IMR-90 (cell line): ENCODE results near the gene ZC3H12D. TPM values are rescaled to one million over a fixed set of nuclear protein-coding genes. Genes with fewer than 3 reads are reported as not detected.

Source experiments
- ATAC-seq: fragments of 200-7000 bp; cut with Tn5 transposase; 2 replicates; pipeline ENCODE4 v1.9.1; 2020; ENCODE audit warnings: low read depth, mild to moderate bottlenecking, moderate library complexity
- BruUV-seq: library from RNA; stranded (reverse); fragments of 400-500 nt; replicated peaks from 2 replicates; lab custom pipeline; 2021; lab: Mats Ljungman, UMichigan
- CTCF ChIA-PET: fragments of 300-600 bp; formaldehyde crosslinking; extraction: SDS; loops from one replicate; lab custom pipeline; 2021; ENCODE audit warnings: antibody characterized with exemption; lab: Yijun Ruan, JAX
- POLR2A ChIA-PET: fragments of 300-600 bp; sonication (Branson Sonifier 250); formaldehyde crosslinking; loops from one replicate; lab custom pipeline; 2022; ENCODE audit warnings: antibody characterized with exemption; ENCODE audit not compliant: unreplicated experiment; lab: Charles Lee
- DNase-seq: peaks from one replicate; pipeline ENCODE4 v3.0.0; 2013
- H2AFZ ChIP-seq: replicated peaks from 2 replicates; pipeline ENCODE3; 2013; ENCODE audit warnings: low read length, mild to moderate bottlenecking; ENCODE audit not compliant: poor library complexity
- H2AK5ac ChIP-seq: 2 replicates; pipeline ENCODE4 v1.6.1; 2013; ENCODE audit warnings: low read depth, low read length, inconsistent platforms
- H2AK9ac ChIP-seq: replicated peaks from 2 replicates; pipeline ENCODE3; 2013; ENCODE audit warnings: mild to moderate bottlenecking, low read depth, low read length, moderate library complexity; ENCODE audit not compliant: poor library complexity
- H2BK120ac ChIP-seq: 2 replicates; pipeline ENCODE4 v1.6.1; 2013; ENCODE audit warnings: low read depth, low read length, inconsistent platforms
- H2BK15ac ChIP-seq: 3 replicates; pipeline ENCODE4 v1.6.1; 2013; ENCODE audit warnings: low read depth, low read length, inconsistent platforms
- H2BK20ac ChIP-seq: 2 replicates; pipeline ENCODE4 v1.6.1; 2013; ENCODE audit warnings: low read depth, mild to moderate bottlenecking, inconsistent platforms, low read length, moderate library complexity
- H2BK5ac ChIP-seq: 2 replicates; pipeline ENCODE4 v1.6.1; 2013; ENCODE audit warnings: mild to moderate bottlenecking, low read depth, low read length, inconsistent platforms; ENCODE audit not compliant: poor library complexity, severe bottlenecking
- H3K14ac ChIP-seq: replicated peaks from 2 replicates; pipeline ENCODE4 v1.6.1; 2013; ENCODE audit warnings: low read depth, low read length, inconsistent platforms
- H3K18ac ChIP-seq: 2 replicates; pipeline ENCODE4 v1.6.1; 2013; ENCODE audit warnings: low read depth, low read length, control low read depth
- H3K23ac ChIP-seq: 2 replicates; pipeline ENCODE4 v1.6.1; 2013; ENCODE audit warnings: low read depth, low read length, inconsistent platforms
- H3K27ac ChIP-seq: 2 replicates; pipeline ENCODE4 v1.5.1; 2013; ENCODE audit warnings: mild to moderate bottlenecking, control low read depth, low read length; ENCODE audit not compliant: insufficient read depth
- H3K27me3 ChIP-seq: 2 replicates; pipeline ENCODE4 v1.6.1; 2013; ENCODE audit warnings: low read length; ENCODE audit not compliant: control insufficient read depth, insufficient read depth
- H3K36me3 ChIP-seq: 2 replicates; pipeline ENCODE4 v1.6.1; 2013; ENCODE audit warnings: low read length, mixed read lengths; ENCODE audit not compliant: control insufficient read depth, insufficient read depth
- H3K4ac ChIP-seq: 2 replicates; pipeline ENCODE4 v1.6.1; 2013; ENCODE audit warnings: low read depth, low read length, inconsistent platforms
- H3K4me1 ChIP-seq: 2 replicates; pipeline ENCODE4 v1.6.1; 2013; ENCODE audit warnings: low read length, mixed read lengths; ENCODE audit not compliant: control insufficient read depth, insufficient read depth
- H3K4me2 ChIP-seq: 2 replicates; pipeline ENCODE4 v1.6.1; 2013; ENCODE audit warnings: low read depth, mild to moderate bottlenecking, control low read depth, low read length, moderate library complexity
- H3K4me3 ChIP-seq: 2 replicates; pipeline ENCODE4 v1.5.1; 2013; ENCODE audit warnings: low read depth, mild to moderate bottlenecking, control low read depth, low read length, moderate library complexity; ENCODE audit not compliant: insufficient read depth
- H3K56ac ChIP-seq: 2 replicates; pipeline ENCODE4 v1.6.1; 2013; ENCODE audit warnings: low read length, inconsistent platforms; ENCODE audit not compliant: insufficient read depth; ENCODE audit errors: extremely low read depth
- H3K79me1 ChIP-seq, 2 experiments: 2 replicates each; pipeline ENCODE4 v1.6.1; 2013; ENCODE audit warnings: low read length in 2 of 2, inconsistent platforms in 1 of 2, low read depth in 1 of 2
- H3K9ac ChIP-seq: 2 replicates; pipeline ENCODE4 v1.6.1; 2013; ENCODE audit warnings: low read depth, low read length, control low read depth
- H3K9me1 ChIP-seq: 2 replicates; pipeline ENCODE4 v1.6.1; 2013; ENCODE audit warnings: low read length, inconsistent platforms; ENCODE audit not compliant: insufficient read depth
- H3K9me3 ChIP-seq: 2 replicates; pipeline ENCODE4 v1.6.1; 2013; ENCODE audit warnings: low read length; ENCODE audit not compliant: control insufficient read depth, insufficient read depth
- H4K20me1 ChIP-seq: 2 replicates; pipeline ENCODE4 v1.6.1; 2013; ENCODE audit warnings: low read length, inconsistent platforms; ENCODE audit not compliant: insufficient read depth
- H4K5ac ChIP-seq: 2 replicates; pipeline ENCODE4 v1.6.1; 2013; ENCODE audit warnings: mild to moderate bottlenecking, low read depth, low read length, control low read depth
- H4K8ac ChIP-seq, 2 experiments: 2 replicates each; pipeline ENCODE4 v1.6.1; 2013; ENCODE audit warnings: low read depth in 2 of 2, low read length in 2 of 2, control low read depth in 1 of 2, inconsistent platforms in 1 of 2
- H4K91ac ChIP-seq: 2 replicates; pipeline ENCODE4 v1.6.1; 2013; ENCODE audit warnings: low read depth, low read length, inconsistent platforms; ENCODE audit not compliant: insufficient read depth
- BHLHE40 ChIP-seq: fragments of 150-350 bp; IDR thresholded peaks from 2 replicates; pipeline ENCODE4 v1.6.1; 2016; ENCODE audit warnings: mild to moderate bottlenecking, low read depth, low read length
- CEBPB ChIP-seq: IDR thresholded peaks from 2 replicates; pipeline ENCODE4 v1.6.1; 2012; ENCODE audit warnings: low read depth, low read length, improper control_type of control experiment
- CHD1 ChIP-seq: IDR thresholded peaks from 2 replicates; pipeline ENCODE4 v1.6.1; 2012; ENCODE audit warnings: low read depth, low read length, improper control_type of control experiment
- ELK1 ChIP-seq: fragments of 150-350 bp; IDR thresholded peaks from 2 replicates; pipeline ENCODE4 v1.6.1; 2016; ENCODE audit warnings: low read depth, mild to moderate bottlenecking, low read length, moderate library complexity, borderline replicate concordance
- FOS ChIP-seq: fragments of 150-350 bp; IDR thresholded peaks from 2 replicates; pipeline ENCODE4 v1.6.1; 2016; ENCODE audit warnings: low read depth, low read length
- MAFK ChIP-seq: IDR thresholded peaks from 2 replicates; pipeline ENCODE4 v1.6.1; 2012; ENCODE audit warnings: low read depth, low read length, improper control_type of control experiment
- MAZ ChIP-seq: IDR thresholded peaks from 2 replicates; pipeline ENCODE4 v1.6.1; 2012; ENCODE audit warnings: low read depth, mild to moderate bottlenecking, low read length, improper control_type of control experiment, moderate library complexity, borderline replicate concordance
- MXI1 ChIP-seq: IDR thresholded peaks from 2 replicates; pipeline ENCODE4 v1.6.1; 2012; ENCODE audit warnings: low read depth, mild to moderate bottlenecking, low read length, moderate library complexity, borderline replicate concordance
- NFE2L2 ChIP-seq: fragments of 150-350 bp; IDR thresholded peaks from 2 replicates; pipeline ENCODE4 v1.6.1; 2016; ENCODE audit warnings: low read depth, mild to moderate bottlenecking, low read length
- POLR2A ChIP-seq: IDR thresholded peaks from 2 replicates; pipeline ENCODE4 v1.6.1; 2012; ENCODE audit warnings: mild to moderate bottlenecking, low read depth, low read length
- RAD21 ChIP-seq: IDR thresholded peaks from 2 replicates; pipeline ENCODE4 v1.6.1; 2012; ENCODE audit warnings: low read length, improper control_type of control experiment
- RFX5 ChIP-seq: IDR thresholded peaks from 2 replicates; pipeline ENCODE4 v1.8.0; 2012; ENCODE audit warnings: low read depth, mild to moderate bottlenecking, low read length, moderate library complexity
- SMC3 ChIP-seq: fragments of 150-350 bp; IDR thresholded peaks from 2 replicates; pipeline ENCODE4 v1.6.1; 2016; ENCODE audit warnings: low read depth, mild to moderate bottlenecking, antibody characterized with exemption, low read length, moderate library complexity
- whole genome bisulfite sequencing, 2 experiments: methylation state at CpG; one replicate each; pipeline versions ENCODE4 v1.1.5 to v1.1.7; 2013; ENCODE audit warnings: missing lambda C conversion rate in 2 of 2; ENCODE audit not compliant: insufficient read length in 1 of 2; ENCODE audit errors: extremely low coverage in 2 of 2; 5-methylcytosine and 5-hydroxymethylcytosine counted together
- dilution Hi-C: fragments of 300-500 bp; cut with HindIII; formaldehyde crosslinking; loops from one replicate; pipeline ENCODE4 v1.14.3; 2018; ENCODE audit warnings: low sequenced_read_pairs; ENCODE audit not compliant: unreplicated experiment
- in situ Hi-C: fragments of 300-500 bp; cut with MboI; formaldehyde crosslinking; loops from 3 replicates; pipeline ENCODE4 v1.14.3; 2019; ENCODE audit warnings: low sequenced_read_pairs, inconsistent platforms, mixed read lengths
- intact Hi-C: fragments of 100-400 bp; cut with micrococcal nuclease; formaldehyde crosslinking; loops from 2 replicates; pipeline ENCODE4 v1.10.0; 2022
- polyA plus RNA-seq, 3 experiments: library from polyadenylated mRNA; depleted of rRNA; stranded (reverse); fragments of >200 nt; gene quantifications; 2 replicates each; pipeline ENCODE4 v1.2.3, GENCODE V29; 2012; ENCODE audit warnings: low replicate concordance in 1 of 3
- total RNA-seq: library from RNA; depleted of rRNA; stranded (reverse); fragments of >200 nt; gene quantifications from 2 replicates; pipeline ENCODE4 v1.2.3, GENCODE V29; 2012

The ZC3H12D gene
- total and polyA plus RNA-seq, 2 of the 4 experiments (the other 2 are of a cell fraction) = under 0.01 to 0.12 TPM

DNA sequence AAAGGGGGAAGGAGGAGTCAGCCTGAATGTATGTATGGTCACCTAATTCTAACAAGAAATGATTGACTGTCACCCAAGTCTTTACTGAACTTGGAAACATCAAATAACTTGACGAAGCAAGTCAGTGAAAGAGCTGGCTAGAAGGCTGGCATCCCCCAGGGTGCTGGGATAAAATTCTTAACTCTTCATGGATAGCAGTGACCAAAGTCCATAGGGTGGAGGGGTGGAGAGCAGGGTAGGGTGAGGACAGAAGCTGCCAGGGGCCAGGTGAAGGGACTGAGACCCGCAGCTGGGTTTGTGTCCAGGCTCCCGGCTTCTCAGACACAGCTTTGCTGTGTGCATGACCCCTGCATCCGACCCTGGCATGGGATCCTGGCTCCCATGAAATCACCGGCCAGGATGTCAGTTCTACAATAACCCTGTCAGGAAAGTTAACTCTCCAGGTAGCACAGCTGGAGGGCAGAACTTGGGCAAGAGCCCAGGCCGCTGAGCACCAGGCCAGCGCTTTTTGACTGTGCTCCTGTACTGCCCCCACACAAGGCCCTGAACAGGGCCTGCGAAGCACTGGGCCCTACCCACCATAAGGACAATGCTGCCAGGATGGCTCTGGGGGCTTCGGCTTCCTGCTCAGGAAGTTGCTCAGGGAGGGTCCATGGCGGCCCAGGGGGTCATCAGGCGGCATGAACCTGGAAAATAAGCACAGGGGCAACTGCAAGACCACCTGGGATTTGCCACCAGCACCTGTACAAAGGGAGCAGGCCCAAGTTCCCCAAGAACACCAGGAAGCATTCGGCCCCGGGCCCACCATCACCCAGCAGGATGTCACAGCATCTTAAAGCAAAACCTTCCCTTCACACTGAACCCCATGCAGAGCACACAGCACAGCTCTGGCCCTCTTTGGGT lies 32.5 kb downstream of the ZC3H12D start (continued):
- TF ChIP-seq NFE2L2 (no peak), RFX5 (no peak)

DNA sequence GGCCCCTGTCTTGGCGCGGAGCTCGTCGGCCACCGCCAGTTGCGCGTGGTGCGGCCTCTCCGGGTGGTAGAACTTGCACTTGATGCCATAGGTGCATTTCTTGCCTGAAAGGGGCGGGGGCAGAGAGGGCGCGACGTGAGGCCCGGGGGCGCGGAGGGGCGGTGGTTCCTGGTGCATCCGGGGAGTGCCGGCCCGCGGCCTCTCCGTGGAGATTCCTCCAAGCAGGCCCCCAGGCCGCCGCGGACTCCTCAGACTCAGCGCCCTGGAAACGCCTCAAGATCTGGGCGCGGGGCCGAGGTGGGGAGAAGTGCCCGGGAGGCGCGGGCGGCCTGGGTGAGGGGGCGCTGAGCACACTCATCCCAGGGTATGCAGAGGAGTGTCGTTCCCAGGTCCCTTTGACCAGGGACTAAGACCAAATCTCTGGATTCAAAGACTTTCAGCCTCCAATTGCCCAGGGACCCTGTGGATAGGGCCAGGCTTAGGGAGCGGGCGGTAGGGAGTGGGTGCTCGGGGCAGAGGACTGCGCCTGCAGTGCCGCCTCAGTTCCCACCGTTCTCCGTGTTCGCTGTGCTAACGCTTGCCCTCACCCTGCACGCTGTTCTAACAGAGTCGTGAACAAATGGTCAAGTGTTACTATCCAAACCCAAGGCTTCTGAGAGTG lies 33.3 kb downstream of the ZC3H12D start:
- no peak overlapping the region for H3K4me2 ChIP-seq
- H3K4me3 ChIP-seq = no peak overlapping the region
- no peak overlapping the region for H2AFZ ChIP-seq

More for the DNA sequence above, 33.3 kb downstream of the ZC3H12D start:
- Histone ChIP-seq H3K4me1 (peaks cover 9% of the 10 kb centered on the region), H3K9me1 (peaks cover 3% of the 10 kb centered on the region; the same call in 1 of the 2 replicates), H2BK20ac (no peak overlapping the region), H3K27me3 (peaks cover 17% of the 10 kb centered on the region; the same call in 1 of the 2 replicates), H2BK5ac (no peak overlapping the region), H2BK15ac (no peak overlapping the region), H3K56ac (no peak overlapping the region), H3K27ac (no peak overlapping the region), H4K5ac (no peak overlapping the region), H2BK120ac (no peak overlapping the region), H2AK9ac (no peak overlapping the region), H2AK5ac (no peak overlapping the region), H3K9me3 (no peaks in the 10 kb centered on the region), H3K79me1 (no peaks in the 10 kb centered on the region), H4K20me1 (no peaks in the 10 kb centered on the region), H3K36me3 (no peaks in the 10 kb centered on the region), H3K23ac (no peak overlapping the region), H3K9ac (no peak overlapping the region), H4K8ac (no peak overlapping the region), H3K14ac (no peak overlapping the region), H3K4ac (no peak overlapping the region), H3K18ac (no peak overlapping the region), H4K91ac (no peak overlapping the region)
- CTCF ChIA-PET = no interaction called here
- WGBS, 2 experiments = 96% methylated on average over 4 of the region's 47 CpGs; no CpG with 5 or more reads in 1 of the 2 experiments
- TF ChIP-seq POLR2A (no peak), FOS (no peak), CEBPB (no peak), RAD21 (no peak), MAFK (no peak), CHD1 (no peak), SMC3 (no peak), MXI1 (no peak), BHLHE40 (no peak), RFX5 (no peak), NFE2L2 (no peak), ELK1 (no peak), MAZ (no peak)
- in situ Hi-C loops (no loop called here), intact Hi-C loops (no loop called here), dilution Hi-C loops (no loop called here)
- no peak for ATAC-seq
- DNase-seq = no peak
- POLR2A ChIA-PET = no interaction called here
- BruUV-seq = no TSS peak
